K562 treated with DMSO at 1 percent for 48 hours (cell line): ENCODE measurements around the gene BCLAF1. TPM values are rescaled to one million over a fixed set of nuclear protein-coding genes. Genes with fewer than 3 reads are reported as not detected.

Experiments
- total RNA-seq: library from RNA; unstranded; fragments of 300-600 nt; gene quantifications from 2 replicates; pipeline ENCODE4 v1.2.3, GENCODE V29; 2022; ENCODE audit warnings: low replicate concordance; ENCODE audit errors: extremely low read depth

BCLAF1 gene
- 244 TPM in 1 of 2 replicates, not detected in the other for total RNA-seq

GRCh38 chr6:136289579-136290409 lies at the start of gene BCLAF1:
Gene BCLAF1 (minus strand): TSS chr6:136289846. CDS start chr6:136279866, 9,980 bp downstream.

GRCh38 chr6:136249811-136250685 lies 39.6 kb downstream of the BCLAF1 start, which contains the start of gene MTFR2:
Gene MTFR2 (minus strand): TSS chr6:136250311. CDS start chr6:136249099, 1,212 bp downstream.

Other genes starting within 250 kb of the BCLAF1 start
- gene MTFR2, start 39.5 kb downstream of the BCLAF1 start, total RNA-seq: not detected in 2 replicates